ENCODE data around the gene MT1B.

DNA sequence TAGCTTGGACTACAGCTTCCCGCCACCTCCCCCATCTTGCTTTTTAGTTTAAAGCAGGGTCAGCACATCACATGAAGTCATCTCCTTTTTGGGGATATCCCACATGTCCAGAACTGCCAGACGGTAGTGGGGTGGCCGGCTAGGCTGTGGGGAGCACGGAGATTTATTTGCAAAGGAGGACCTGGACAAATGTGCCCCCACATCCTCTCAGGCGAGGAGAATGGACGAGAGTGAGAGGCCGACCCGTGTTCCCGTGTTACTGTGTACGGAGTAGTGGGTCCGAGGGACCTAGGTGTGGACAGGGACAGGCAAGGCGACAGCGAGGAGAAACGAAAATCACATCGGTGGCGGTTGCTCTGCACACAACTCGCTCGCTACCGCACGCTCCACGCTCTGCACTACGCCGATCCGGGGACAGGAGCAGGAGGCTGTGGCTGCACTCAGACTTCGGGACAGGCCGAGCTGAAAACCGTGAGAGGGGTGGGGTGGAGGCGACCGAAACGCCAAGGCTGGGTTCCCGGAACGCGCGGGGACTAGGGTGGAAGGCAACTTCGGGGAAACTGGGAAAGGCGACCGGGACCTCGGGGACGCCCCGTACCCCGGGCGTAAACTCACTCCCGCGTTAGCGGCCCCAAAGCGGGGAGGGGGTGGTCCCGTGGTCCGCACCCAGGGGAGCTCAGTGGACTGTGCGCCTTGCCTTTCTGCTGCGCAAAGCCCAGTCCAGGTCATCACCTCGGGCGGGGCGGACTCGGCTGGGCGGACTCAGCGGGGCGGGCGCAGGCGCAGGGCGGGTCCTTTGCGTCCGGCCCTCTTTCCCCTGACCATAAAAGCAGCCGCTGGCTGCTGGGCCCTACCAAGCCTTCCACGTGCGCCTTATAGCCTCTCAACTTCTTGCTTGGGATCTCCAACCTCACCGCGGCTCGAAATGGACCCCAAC is 13.6 kb upstream of the MT1B start, which contains the start of gene MT1A:
- no peak for TF ChIP-seq FOSL2 (IDR thresholded peaks at IDR 0.05; ENCODE audit: borderline replicate concordance, low read depth)
- TF ChIP-seq SMC3 (IDR thresholded peaks at IDR 0.05; ENCODE audit: low read depth, low read length), result no peak
- no peak for TF ChIP-seq NFIC (IDR thresholded peaks at IDR 0.05; ENCODE audit: borderline replicate concordance)
- TF ChIP-seq TAF1 (IDR thresholded peaks at IDR 0.05; ENCODE audit: borderline replicate concordance, low read depth, low read length), result no peak
- TF ChIP-seq, protein P1, sequence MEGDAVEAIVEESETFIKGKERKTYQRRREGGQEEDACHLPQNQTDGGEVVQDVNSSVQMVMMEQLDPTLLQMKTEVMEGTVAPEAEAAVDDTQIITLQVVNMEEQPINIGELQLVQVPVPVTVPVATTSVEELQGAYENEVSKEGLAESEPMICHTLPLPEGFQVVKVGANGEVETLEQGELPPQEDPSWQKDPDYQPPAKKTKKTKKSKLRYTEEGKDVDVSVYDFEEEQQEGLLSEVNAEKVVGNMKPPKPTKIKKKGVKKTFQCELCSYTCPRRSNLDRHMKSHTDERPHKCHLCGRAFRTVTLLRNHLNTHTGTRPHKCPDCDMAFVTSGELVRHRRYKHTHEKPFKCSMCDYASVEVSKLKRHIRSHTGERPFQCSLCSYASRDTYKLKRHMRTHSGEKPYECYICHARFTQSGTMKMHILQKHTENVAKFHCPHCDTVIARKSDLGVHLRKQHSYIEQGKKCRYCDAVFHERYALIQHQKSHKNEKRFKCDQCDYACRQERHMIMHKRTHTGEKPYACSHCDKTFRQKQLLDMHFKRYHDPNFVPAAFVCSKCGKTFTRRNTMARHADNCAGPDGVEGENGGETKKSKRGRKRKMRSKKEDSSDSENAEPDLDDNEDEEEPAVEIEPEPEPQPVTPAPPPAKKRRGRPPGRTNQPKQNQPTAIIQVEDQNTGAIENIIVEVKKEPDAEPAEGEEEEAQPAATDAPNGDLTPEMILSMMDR (IDR thresholded peaks at IDR 0.05), result no peak
- TF ChIP-seq RFX5 (IDR thresholded peaks at IDR 0.05; ENCODE audit: low read length), result no peak
- no peak for TF ChIP-seq MXI1 (IDR thresholded peaks at IDR 0.05; ENCODE audit: low read depth, low read length)
- TF ChIP-seq YY1 (IDR thresholded peaks at IDR 0.05; ENCODE audit: low read depth), result no peak
- no peak for TF ChIP-seq EP300 (IDR thresholded peaks at IDR 0.05; ENCODE audit: borderline replicate concordance in 1 of 2, low read depth in 1 of 2, low read length in 1 of 2)
- TF ChIP-seq POLR2AphosphoS5 (IDR thresholded peaks at IDR 0.05; ENCODE audit: low read depth, low read length), result no peak
